K562 (cell line): ENCODE data around the gene PPP4C. TPM values are rescaled to one million over a fixed set of nuclear protein-coding genes. Genes with fewer than 3 reads are reported as not detected.

Experiments
- BHLHE40 ChIP-seq: IDR thresholded peaks from 2 replicates; pipeline ENCODE4 v1.6.1; 2011; ENCODE audit warnings: low read length, improper control_type of control experiment
- BRD4 ChIP-seq: fragments of 200-600 bp; sonication (generic); IDR thresholded peaks from 2 replicates; pipeline ENCODE4 v1.6.1; 2017; ENCODE audit warnings: inconsistent platforms
- CREB1 ChIP-seq, 2 experiments: sonication (generic) in 1 of 2; formaldehyde crosslinking in 1 of 2; IDR thresholded peaks; 2 replicates each; pipeline versions ENCODE4 v1.6.1 to v1.8.0; 2012 to 2022; ENCODE audit warnings: inconsistent platforms in 1 of 2, mild to moderate bottlenecking in 1 of 2, missing genetic modification reagents in 1 of 2, moderate library complexity in 1 of 2
- CREM ChIP-seq: IDR thresholded peaks from 2 replicates; pipeline ENCODE4 v1.6.1; 2014; ENCODE audit warnings: antibody characterized with exemption, low read depth
- EHMT2 ChIP-seq: fragments of 450-650 bp; IDR thresholded peaks from 2 replicates; pipeline ENCODE4 v1.6.1; 2018; ENCODE audit warnings: antibody characterized with exemption
- HNRNPK ChIP-seq: fragments of 200-400 bp; formaldehyde crosslinking; IDR thresholded peaks from one replicate; pipeline ENCODE4 v1.6.1; 2018; ENCODE audit warnings: mild to moderate bottlenecking, low read depth, low read length; ENCODE audit not compliant: poor library complexity, severe bottlenecking
- KLF1 ChIP-seq: fragments of 450-650 bp; IDR thresholded peaks from 2 replicates; pipeline ENCODE4 v1.6.1; 2016; ENCODE audit warnings: missing genetic modification characterization, missing compliant biosample characterization
- L3MBTL2 ChIP-seq: fragments of 450-650 bp; IDR thresholded peaks from 2 replicates; pipeline ENCODE4 v1.6.1; 2016; ENCODE audit warnings: mild to moderate bottlenecking, moderate library complexity
- MAZ ChIP-seq, 2 experiments: fragments of 450-650 bp in 1 of 2; sonication (generic) in 1 of 2; formaldehyde crosslinking; IDR thresholded peaks in 1 of 2; conservative IDR thresholded peaks in 1 of 2; 2 replicates each; pipeline versions ENCODE4 v1.4.0 to v1.5.0; 2020; ENCODE audit warnings: mild to moderate bottlenecking in 1 of 2, missing genetic modification reagents in 1 of 2
- MYBL2 ChIP-seq, 2 experiments: fragments of 450-650 bp in 1 of 2; sonication (generic) in 1 of 2; formaldehyde crosslinking in 1 of 2; IDR thresholded peaks; 2 replicates each; pipeline versions ENCODE4 v1.6.1 to v1.8.1; 2017 to 2022; ENCODE audit warnings: borderline replicate concordance in 1 of 2, inconsistent platforms in 1 of 2, low read depth in 1 of 2, mild to moderate bottlenecking in 1 of 2, missing genetic modification reagents in 1 of 2, moderate library complexity in 1 of 2
- PML ChIP-seq: IDR thresholded peaks from 2 replicates; pipeline ENCODE4 v1.6.1; 2012; ENCODE audit warnings: low read length, inconsistent platforms
- POLR2G ChIP-seq: fragments of 200-400 bp; formaldehyde crosslinking; IDR thresholded peaks from 2 replicates; pipeline ENCODE4 v1.6.1; 2017; ENCODE audit warnings: low read depth, mild to moderate bottlenecking, antibody characterized with exemption, low read length, moderate library complexity
- SUPT5H ChIP-seq: fragments of 450-650 bp; IDR thresholded peaks from 2 replicates; pipeline ENCODE4 v1.6.1; 2016
- ZBTB7A ChIP-seq: IDR thresholded peaks from 2 replicates; pipeline ENCODE4 v1.6.1; 2011; ENCODE audit warnings: low read depth, mild to moderate bottlenecking, low read length, moderate library complexity, borderline replicate concordance; ENCODE audit not compliant: control insufficient read depth
- ZNF184 ChIP-seq: sonication (generic); formaldehyde crosslinking; IDR thresholded peaks from 2 replicates; pipeline ENCODE4 v1.5.0; 2020; ENCODE audit warnings: missing genetic modification reagents
- polyA plus RNA-seq, 8 experiments: library from polyadenylated mRNA; depleted of rRNA in 4 of 8; stranded (reverse) in 5 of 8; unstranded in 3 of 8; fragments of >200 nt; fragmentation: Nextera tagmentation in 2 of 8; fragmentation: Illumina TruSeq in 1 of 8; extraction: Ambion mirVana in 2 of 8; extraction: Trizol in 1 of 8; gene quantifications; 2 replicates each; pipeline versions ENCODE4 v1.2.1 to v1.2.3, GENCODE V29; 2011 to 2014; ENCODE audit warnings: inconsistent platforms in 1 of 8, missing spikeins in 1 of 8
- total RNA-seq, 7 experiments: library from RNA; depleted of rRNA in 6 of 7; stranded (reverse); fragments of >200 nt in 6 of 7; fragmentation: Illumina TruSeq in 2 of 7; extraction: Trizol in 2 of 7; gene quantifications; 2 replicates each; pipeline versions ENCODE4 v1.2.1 to v1.2.3, GENCODE V29; 2011 to 2021; ENCODE audit warnings: low replicate concordance in 1 of 7
- TF ChIP-seq, protein P1 (sequence below), 2 experiments: IDR thresholded peaks; 2 replicates each; pipeline ENCODE4 v1.6.1; 2012; ENCODE audit warnings: improper control_type of control experiment in 2 of 2, low read depth in 2 of 2, low read length in 2 of 2, borderline replicate concordance in 1 of 2
- TF ChIP-seq, protein P2 (sequence below): IDR thresholded peaks from 2 replicates; pipeline ENCODE4 v1.6.1; 2014; ENCODE audit warnings: antibody characterized with exemption
- TF ChIP-seq, protein P3 (sequence below): sonication (generic); formaldehyde crosslinking; IDR thresholded peaks from 2 replicates; pipeline ENCODE4 v1.8.1; 2022; ENCODE audit warnings: missing genetic modification reagents
- TF ChIP-seq, protein P4 (sequence below): sonication (generic); formaldehyde crosslinking; IDR thresholded peaks from 2 replicates; pipeline ENCODE4 v1.8.0; 2022; ENCODE audit warnings: missing genetic modification reagents, mild to moderate bottlenecking, borderline replicate concordance

The PPP4C gene
- total and polyA plus RNA-seq, 9 of the 15 experiments (the other 6 are each of a cell fraction or from before 2014, with no cell fraction given): 3.5 to 183 (median 131) TPM

DNA sequence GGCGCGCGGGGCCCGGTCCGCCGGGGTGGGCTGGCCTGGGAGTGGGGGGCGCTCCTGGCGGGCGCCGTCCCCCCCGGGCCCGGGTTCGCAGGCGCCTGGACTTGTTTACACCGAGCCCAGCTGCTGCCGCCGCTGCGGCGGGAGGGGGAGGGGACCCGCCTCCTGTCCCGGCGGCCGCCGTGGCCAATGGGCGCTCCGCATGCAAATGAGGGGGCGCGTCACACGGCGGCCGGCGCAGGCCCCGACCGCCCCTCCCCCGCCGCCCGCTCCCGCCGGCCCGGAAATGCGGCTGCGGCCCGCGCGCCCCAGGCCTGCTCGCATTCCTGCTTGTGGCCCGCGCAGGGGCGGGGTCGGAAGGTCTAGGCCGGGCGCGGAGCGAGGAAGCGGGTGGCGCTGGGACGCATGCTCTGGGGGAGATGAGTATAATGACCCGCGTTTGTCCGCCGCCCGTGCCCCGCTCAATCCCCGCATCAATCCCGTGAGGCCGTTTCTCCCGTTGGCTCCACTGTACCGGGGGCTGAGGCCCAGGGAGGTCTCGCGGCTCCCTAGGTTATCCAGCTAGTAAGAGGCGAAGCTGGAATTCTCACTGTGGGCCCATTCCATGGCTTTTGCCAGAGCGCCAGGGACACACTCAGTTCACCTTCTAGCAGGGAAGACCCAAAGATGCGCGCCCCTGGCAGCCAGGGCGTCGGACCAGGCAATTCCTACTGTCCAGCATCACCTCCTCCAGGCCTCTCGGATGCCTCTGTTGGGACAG, 20.5 kb downstream of the PPP4C start, which contains the start of gene YPEL3 (continued):
- TF ChIP-seq, protein P1, sequence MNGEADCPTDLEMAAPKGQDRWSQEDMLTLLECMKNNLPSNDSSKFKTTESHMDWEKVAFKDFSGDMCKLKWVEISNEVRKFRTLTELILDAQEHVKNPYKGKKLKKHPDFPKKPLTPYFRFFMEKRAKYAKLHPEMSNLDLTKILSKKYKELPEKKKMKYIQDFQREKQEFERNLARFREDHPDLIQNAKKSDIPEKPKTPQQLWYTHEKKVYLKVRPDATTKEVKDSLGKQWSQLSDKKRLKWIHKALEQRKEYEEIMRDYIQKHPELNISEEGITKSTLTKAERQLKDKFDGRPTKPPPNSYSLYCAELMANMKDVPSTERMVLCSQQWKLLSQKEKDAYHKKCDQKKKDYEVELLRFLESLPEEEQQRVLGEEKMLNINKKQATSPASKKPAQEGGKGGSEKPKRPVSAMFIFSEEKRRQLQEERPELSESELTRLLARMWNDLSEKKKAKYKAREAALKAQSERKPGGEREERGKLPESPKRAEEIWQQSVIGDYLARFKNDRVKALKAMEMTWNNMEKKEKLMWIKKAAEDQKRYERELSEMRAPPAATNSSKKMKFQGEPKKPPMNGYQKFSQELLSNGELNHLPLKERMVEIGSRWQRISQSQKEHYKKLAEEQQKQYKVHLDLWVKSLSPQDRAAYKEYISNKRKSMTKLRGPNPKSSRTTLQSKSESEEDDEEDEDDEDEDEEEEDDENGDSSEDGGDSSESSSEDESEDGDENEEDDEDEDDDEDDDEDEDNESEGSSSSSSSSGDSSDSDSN (IDR thresholded peaks at IDR 0.05; ENCODE audit: borderline replicate concordance in 1 of 2, low read depth in 2 of 2, low read length in 2 of 2): peak in 1 of 2 experiments; percentile 38; a peak in 1 of 4 replicates
- peak; percentile 82 for TF ChIP-seq L3MBTL2
- peak; percentile 87; the same call in 1 of the 2 replicates for TF ChIP-seq ZBTB7A
- TF ChIP-seq PML: no peak
- TF ChIP-seq ZNF184 (CRISPR knock-in tag): no peak
- TF ChIP-seq MAZ (CRISPR knock-in tag; conservative IDR thresholded peaks at IDR 0.05 in 1 of 2, IDR thresholded peaks at IDR 0.05 in 1 of 2): peak; percentile 58 to 74; a peak in 3 of 4 replicates
- no peak for TF ChIP-seq KLF1 (tag)
- TF ChIP-seq BRD4: no peak
- TF ChIP-seq, protein P2, sequence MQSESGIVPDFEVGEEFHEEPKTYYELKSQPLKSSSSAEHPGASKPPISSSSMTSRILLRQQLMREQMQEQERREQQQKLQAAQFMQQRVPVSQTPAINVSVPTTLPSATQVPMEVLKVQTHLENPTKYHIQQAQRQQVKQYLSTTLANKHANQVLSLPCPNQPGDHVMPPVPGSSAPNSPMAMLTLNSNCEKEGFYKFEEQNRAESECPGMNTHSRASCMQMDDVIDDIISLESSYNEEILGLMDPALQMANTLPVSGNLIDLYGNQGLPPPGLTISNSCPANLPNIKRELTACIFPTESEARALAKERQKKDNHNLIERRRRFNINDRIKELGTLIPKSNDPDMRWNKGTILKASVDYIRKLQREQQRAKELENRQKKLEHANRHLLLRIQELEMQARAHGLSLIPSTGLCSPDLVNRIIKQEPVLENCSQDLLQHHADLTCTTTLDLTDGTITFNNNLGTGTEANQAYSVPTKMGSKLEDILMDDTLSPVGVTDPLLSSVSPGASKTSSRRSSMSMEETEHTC: no peak
- TF ChIP-seq, protein P3, sequence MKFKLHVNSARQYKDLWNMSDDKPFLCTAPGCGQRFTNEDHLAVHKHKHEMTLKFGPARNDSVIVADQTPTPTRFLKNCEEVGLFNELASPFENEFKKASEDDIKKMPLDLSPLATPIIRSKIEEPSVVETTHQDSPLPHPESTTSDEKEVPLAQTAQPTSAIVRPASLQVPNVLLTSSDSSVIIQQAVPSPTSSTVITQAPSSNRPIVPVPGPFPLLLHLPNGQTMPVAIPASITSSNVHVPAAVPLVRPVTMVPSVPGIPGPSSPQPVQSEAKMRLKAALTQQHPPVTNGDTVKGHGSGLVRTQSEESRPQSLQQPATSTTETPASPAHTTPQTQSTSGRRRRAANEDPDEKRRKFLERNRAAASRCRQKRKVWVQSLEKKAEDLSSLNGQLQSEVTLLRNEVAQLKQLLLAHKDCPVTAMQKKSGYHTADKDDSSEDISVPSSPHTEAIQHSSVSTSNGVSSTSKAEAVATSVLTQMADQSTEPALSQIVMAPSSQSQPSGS (CRISPR knock-in tag): no peak
- TF ChIP-seq CREM: peak; percentile 47; the same call in 1 of the 2 replicates
- TF ChIP-seq, protein P4, sequence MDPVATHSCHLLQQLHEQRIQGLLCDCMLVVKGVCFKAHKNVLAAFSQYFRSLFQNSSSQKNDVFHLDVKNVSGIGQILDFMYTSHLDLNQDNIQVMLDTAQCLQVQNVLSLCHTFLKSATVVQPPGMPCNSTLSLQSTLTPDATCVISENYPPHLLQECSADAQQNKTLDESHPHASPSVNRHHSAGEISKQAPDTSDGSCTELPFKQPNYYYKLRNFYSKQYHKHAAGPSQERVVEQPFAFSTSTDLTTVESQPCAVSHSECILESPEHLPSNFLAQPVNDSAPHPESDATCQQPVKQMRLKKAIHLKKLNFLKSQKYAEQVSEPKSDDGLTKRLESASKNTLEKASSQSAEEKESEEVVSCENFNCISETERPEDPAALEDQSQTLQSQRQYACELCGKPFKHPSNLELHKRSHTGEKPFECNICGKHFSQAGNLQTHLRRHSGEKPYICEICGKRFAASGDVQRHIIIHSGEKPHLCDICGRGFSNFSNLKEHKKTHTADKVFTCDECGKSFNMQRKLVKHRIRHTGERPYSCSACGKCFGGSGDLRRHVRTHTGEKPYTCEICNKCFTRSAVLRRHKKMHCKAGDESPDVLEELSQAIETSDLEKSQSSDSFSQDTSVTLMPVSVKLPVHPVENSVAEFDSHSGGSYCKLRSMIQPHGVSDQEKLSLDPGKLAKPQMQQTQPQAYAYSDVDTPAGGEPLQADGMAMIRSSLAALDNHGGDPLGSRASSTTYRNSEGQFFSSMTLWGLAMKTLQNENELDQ (CRISPR knock-in tag): no peak
- peak; percentile 55; the same call in 1 of the 2 replicates for TF ChIP-seq CREB1 (IDR thresholded peaks at IDR 0.05)
- TF ChIP-seq CREB1 (CRISPR knock-in tag; IDR thresholded peaks at IDR 0.05): no peak; the same call in 1 of the 2 replicates
- TF ChIP-seq MYBL2 (IDR thresholded peaks at IDR 0.05; ENCODE audit: low read depth): no peak
- no peak for TF ChIP-seq MYBL2 (CRISPR knock-in tag; IDR thresholded peaks at IDR 0.05; ENCODE audit: borderline replicate concordance)
- TF ChIP-seq SUPT5H: peak; percentile 70
- 0 out of 2 replicates have a peak, but pooled peaks have one; percentile 35 for TF ChIP-seq BHLHE40
- TF ChIP-seq HNRNPK: peak; percentile 90
- no peak for TF ChIP-seq EHMT2
- TF ChIP-seq POLR2G: peak; percentile 85
